ENCODE results near the gene ORC3.
"Not testable (repeated sequence)": the region's sequence is repeated elsewhere in the genome, so short reads cannot be mapped to it uniquely, and the experiment has no call there.

ORC3 gene

GRCh38 chr6:87663434-87663833 lies 73.5 kb downstream of the ORC3 start:
- DNase-seq: no peak

- DNase-seq: no peak
Measured at GRCh38 chr6:87664921-87665485, 75.1 kb downstream of the ORC3 start.

GRCh38 chr6:87667032-87667431 lies 77.1 kb downstream of the ORC3 start:
- DNase-seq: no peak

- no peak for DNase-seq
Measured at GRCh38 chr6:87668013-87668412, 78.1 kb downstream of the ORC3 start.

- DNase-seq: no peak
Measured at GRCh38 chr6:87669051-87669450, 79.1 kb downstream of the ORC3 start.

GRCh38 chr6:87670707-87671106 lies 80.8 kb downstream of the ORC3 start:
- DNase-seq: no peak

GRCh38 chr6:87671555-87672029 lies 81.7 kb downstream of the ORC3 start:
- no peak for DNase-seq

- no peak for DNase-seq
Measured at GRCh38 chr6:87672641-87673040, 82.7 kb downstream of the ORC3 start.

GRCh38 chr6:87673237-87673636 lies 83.3 kb downstream of the ORC3 start:
- DNase-seq: no peak

GRCh38 chr6:87674290-87674689 lies 84.4 kb downstream of the ORC3 start:
- no peak for DNase-seq

GRCh38 chr6:87675004-87675681 lies 85.2 kb downstream of the ORC3 start:
- DNase-seq: no peak

GRCh38 chr6:87682310-87682709 lies 92.4 kb downstream of the ORC3 start:
- DNase-seq: no peak

- DNase-seq: no peak
Measured at GRCh38 chr6:87683890-87684289, 94.0 kb downstream of the ORC3 start.

- DNase-seq: no peak
Measured at GRCh38 chr6:87684895-87685654, 95.1 kb downstream of the ORC3 start.

GRCh38 chr6:87686636-87687205 lies 96.8 kb downstream of the ORC3 start:
- not testable (repeated sequence) for DNase-seq

GRCh38 chr6:87687296-87687695 lies 97.4 kb downstream of the ORC3 start:
- no peak for DNase-seq

GRCh38 chr6:87687893-87688292 lies 98.0 kb downstream of the ORC3 start:
- DNase-seq: not testable (repeated sequence)

GRCh38 chr6:87690441-87690840 lies 100.5 kb downstream of the ORC3 start:
- no peak for DNase-seq

- no peak for DNase-seq
Measured at GRCh38 chr6:87692086-87692485, 102.2 kb downstream of the ORC3 start.

GRCh38 chr6:87696817-87697216 lies 106.9 kb downstream of the ORC3 start:
- DNase-seq: not testable (repeated sequence)

GRCh38 chr6:87697581-87698546 lies 107.9 kb downstream of the ORC3 start:
- peak in 1 of 2 experiments; percentile 40 for DNase-seq

GRCh38 chr6:87698547-87699006 lies 108.6 kb downstream of the ORC3 start:
- no peak for DNase-seq

All from SHP77 (cell line).